HEK293 (cell line): Measurements from ENCODE around the gene FGD6.
"Not testable (repeated sequence)": the region's sequence is repeated elsewhere in the genome, so short reads cannot be mapped to it uniquely, and the experiment has no call there.

Experiments
- CTCF ChIA-PET: fragments of 350-600 bp; formaldehyde crosslinking; extraction: SDS; loops from one replicate; lab custom pipeline; 2021; ENCODE audit warnings: antibody characterized with exemption; lab: Yijun Ruan, JAX
- POLR2A ChIA-PET: fragments of 300-600 bp; formaldehyde crosslinking; extraction: SDS; loops from one replicate; lab custom pipeline; 2020; ENCODE audit warnings: antibody characterized with exemption, inconsistent platforms; lab: Yijun Ruan, JAX
- H3K27ac ChIP-seq: fragments of 200-500 bp; sonication (Bioruptor generic); 2 replicates; pipeline ENCODE4 v1.5.1; 2014; ENCODE audit warnings: low read depth, low read length, control low read depth, inconsistent platforms; ENCODE audit errors: extremely low read depth
- H3K36me3 ChIP-seq, 2 experiments: fragments of 200-500 bp in 1 of 2; sonication (Bioruptor generic) in 1 of 2; 1 replicate in 1 of 2; 2 replicates in 1 of 2; pipeline ENCODE4 v1.5.1; 2014 to 2017; ENCODE audit warnings: inconsistent platforms in 2 of 2, low read length in 2 of 2; ENCODE audit not compliant: control insufficient read depth in 2 of 2, insufficient read depth in 1 of 2
- H3K4me1 ChIP-seq: fragments of 200-500 bp; sonication (Bioruptor generic); 2 replicates; pipeline ENCODE4 v1.5.1; 2014; ENCODE audit warnings: mild to moderate bottlenecking, low read length, inconsistent platforms; ENCODE audit not compliant: control insufficient read depth, insufficient read depth
- H3K4me3 ChIP-seq: 2 replicates; pipeline ENCODE4 v1.5.1; 2011; ENCODE audit warnings: low read depth, mild to moderate bottlenecking, control low read depth, low read length, moderate library complexity
- H3K9me3 ChIP-seq: fragments of 200-500 bp; sonication (Bioruptor generic); 2 replicates; pipeline ENCODE4 v1.5.1; 2014; ENCODE audit warnings: low read depth, low read length, inconsistent platforms; ENCODE audit not compliant: control insufficient read depth, insufficient read depth
- AEBP2 ChIP-seq: fragments of 450-650 bp; formaldehyde crosslinking; IDR thresholded peaks from 2 replicates; pipeline ENCODE4 v1.5.1; 2016; ENCODE audit warnings: missing biosample characterization, missing genetic modification characterization, borderline replicate concordance
- FEZF1 ChIP-seq: fragments of 450-650 bp; formaldehyde crosslinking; IDR thresholded peaks from 2 replicates; pipeline ENCODE4 v1.5.1; 2016; ENCODE audit warnings: missing biosample characterization, missing genetic modification characterization
- PRDM2 ChIP-seq: fragments of 450-650 bp; formaldehyde crosslinking; IDR thresholded peaks from 2 replicates; pipeline ENCODE4 v1.5.1; 2016; ENCODE audit warnings: missing biosample characterization, missing genetic modification characterization, borderline replicate concordance
- REST ChIP-seq: fragments of 450-650 bp; formaldehyde crosslinking; IDR thresholded peaks from 2 replicates; pipeline ENCODE4 v1.5.1; 2016; ENCODE audit warnings: missing biosample characterization, missing genetic modification characterization
- ZBTB8A ChIP-seq: fragments of 450-650 bp; formaldehyde crosslinking; IDR thresholded peaks from 2 replicates; pipeline ENCODE4 v1.5.1; 2016; ENCODE audit warnings: missing biosample characterization, missing genetic modification characterization
- ZNF202 ChIP-seq: fragments of 450-650 bp; formaldehyde crosslinking; IDR thresholded peaks from 2 replicates; pipeline ENCODE4 v1.5.1; 2016; ENCODE audit warnings: missing biosample characterization, missing genetic modification characterization, borderline replicate concordance
- ZNF223 ChIP-seq: fragments of 450-650 bp; formaldehyde crosslinking; IDR thresholded peaks from 2 replicates; pipeline ENCODE4 v1.5.1; 2016; ENCODE audit warnings: missing biosample characterization, missing genetic modification characterization
- ZNF354C ChIP-seq: fragments of 450-650 bp; formaldehyde crosslinking; IDR thresholded peaks from 2 replicates; pipeline ENCODE4 v1.5.1; 2016; ENCODE audit warnings: missing biosample characterization, missing genetic modification characterization, low read depth, borderline replicate concordance
- ZNF404 ChIP-seq: fragments of 450-650 bp; formaldehyde crosslinking; IDR thresholded peaks from 2 replicates; pipeline ENCODE4 v1.5.1; 2017; ENCODE audit warnings: missing biosample characterization, missing genetic modification characterization
- ZNF426 ChIP-seq: fragments of 450-650 bp; formaldehyde crosslinking; IDR thresholded peaks from 2 replicates; pipeline ENCODE4 v1.5.1; 2017; ENCODE audit warnings: missing biosample characterization, missing genetic modification characterization, mild to moderate bottlenecking, inconsistent platforms, moderate library complexity
- ZNF518A ChIP-seq: fragments of 450-650 bp; formaldehyde crosslinking; conservative IDR thresholded peaks from 2 replicates; pipeline ENCODE4 v1.5.1; 2016; ENCODE audit warnings: low read depth, missing biosample characterization, missing genetic modification characterization
- ZNF664 ChIP-seq: fragments of 450-650 bp; formaldehyde crosslinking; IDR thresholded peaks from 2 replicates; pipeline ENCODE4 v1.5.1; 2016; ENCODE audit warnings: missing biosample characterization, missing genetic modification characterization
- ZNF791 ChIP-seq: fragments of 450-650 bp; formaldehyde crosslinking; IDR thresholded peaks from 2 replicates; pipeline ENCODE4 v1.5.1; 2016; ENCODE audit warnings: missing biosample characterization, missing genetic modification characterization

Gene FGD6

GRCh38 chr12:95141310-95141709 lies 76.0 kb downstream of the FGD6 start (continued):
- TF ChIP-seq ZNF518A (tag by site-specific recombination) (no peak), FEZF1 (no peak), AEBP2 (no peak), PRDM2 (no peak)

- H3K36me3 ChIP-seq, POLR2A ChIA-PET, H3K9me3 ChIP-seq, CTCF ChIA-PET, H3K4me3 ChIP-seq, H3K4me1 ChIP-seq, H3K27ac ChIP-seq: not testable (repeated sequence)
- TF ChIP-seq ZNF426 (tag by site-specific recombination) = peak; percentile 83
- TF ChIP-seq ZNF791 (tag by site-specific recombination) = 0 out of 2 replicates have a peak, but pooled peaks have one; percentile 36
- TF ChIP-seq ZNF404 (tag by site-specific recombination) = peak; percentile 64; the same call in 1 of the 2 replicates
- 0 out of 2 replicates have a peak, but pooled peaks have one; percentile 26 for TF ChIP-seq ZNF223 (tag by site-specific recombination)
- 0 out of 2 replicates have a peak, but pooled peaks have one; percentile 77 for TF ChIP-seq ZNF354C (tag by site-specific recombination)
- TF ChIP-seq ZBTB8A (tag by site-specific recombination) = peak; percentile 63
- TF ChIP-seq ZNF518A (tag by site-specific recombination) = peak; percentile 82
- TF ChIP-seq REST (tag by site-specific recombination) = peak; percentile 61; the same call in 1 of the 2 replicates
- TF ChIP-seq ZNF664 (tag by site-specific recombination) = peak; percentile 63
- TF ChIP-seq ZNF202 (tag by site-specific recombination) = peak; percentile 90
These were observed 79.2 kb downstream of the FGD6 start for GRCh38 chr12:95138031-95138430.
